ENCODE data around the gene APOL2. TPM values are rescaled to one million over a fixed set of nuclear protein-coding genes. Genes with fewer than 3 reads are reported as not detected.

The APOL2 gene
- total RNA-seq, 1 donor from 2014 or later, result 51.6 TPM

- TF ChIP-seq, protein P1, sequence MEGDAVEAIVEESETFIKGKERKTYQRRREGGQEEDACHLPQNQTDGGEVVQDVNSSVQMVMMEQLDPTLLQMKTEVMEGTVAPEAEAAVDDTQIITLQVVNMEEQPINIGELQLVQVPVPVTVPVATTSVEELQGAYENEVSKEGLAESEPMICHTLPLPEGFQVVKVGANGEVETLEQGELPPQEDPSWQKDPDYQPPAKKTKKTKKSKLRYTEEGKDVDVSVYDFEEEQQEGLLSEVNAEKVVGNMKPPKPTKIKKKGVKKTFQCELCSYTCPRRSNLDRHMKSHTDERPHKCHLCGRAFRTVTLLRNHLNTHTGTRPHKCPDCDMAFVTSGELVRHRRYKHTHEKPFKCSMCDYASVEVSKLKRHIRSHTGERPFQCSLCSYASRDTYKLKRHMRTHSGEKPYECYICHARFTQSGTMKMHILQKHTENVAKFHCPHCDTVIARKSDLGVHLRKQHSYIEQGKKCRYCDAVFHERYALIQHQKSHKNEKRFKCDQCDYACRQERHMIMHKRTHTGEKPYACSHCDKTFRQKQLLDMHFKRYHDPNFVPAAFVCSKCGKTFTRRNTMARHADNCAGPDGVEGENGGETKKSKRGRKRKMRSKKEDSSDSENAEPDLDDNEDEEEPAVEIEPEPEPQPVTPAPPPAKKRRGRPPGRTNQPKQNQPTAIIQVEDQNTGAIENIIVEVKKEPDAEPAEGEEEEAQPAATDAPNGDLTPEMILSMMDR (IDR thresholded peaks at IDR 0.05), result no peak
- H3K4me1 ChIP-seq, result peaks cover 18% of the 10 kb centered on the region
- H3K9me3 ChIP-seq, result no peaks in the 10 kb centered on the region
- no peak for DNase-seq
- no peaks in the 10 kb centered on the region for H3K36me3 ChIP-seq
- ATAC-seq, result peak; percentile 28
- H3K4me3 ChIP-seq, result no peak overlapping the region
- intact Hi-C loops (cut with DNase I), result loop anchor here (10.0 kb wide), 1 partner anchor 78 kb away; no protein-coding TSS in a partner anchor
- H3K27ac ChIP-seq, result no peak overlapping the region
- H3K27me3 ChIP-seq, result no peaks in the 10 kb centered on the region
Measured at GRCh38 chr22:36197065-36197440, 42.3 kb downstream of the APOL2 start.

GRCh38 chr22:36196254-36197064, 42.9 kb downstream of the APOL2 start:
- Histone ChIP-seq H3K9me3 (no peaks in the 10 kb centered on the region), H3K27ac (no peak overlapping the region), H3K36me3 (no peaks in the 10 kb centered on the region), H3K4me1 (peaks cover 15% of the 10 kb centered on the region), H3K27me3 (no peaks in the 10 kb centered on the region), H3K4me3 (no peak overlapping the region)
- no peak for ATAC-seq
- no peak for DNase-seq
- TF ChIP-seq, protein P1 (IDR thresholded peaks at IDR 0.05), result no peak
- intact Hi-C loops (cut with DNase I), result loop anchor here (10.0 kb wide), 1 partner anchor 78 kb away; no protein-coding TSS in a partner anchor

DNA sequence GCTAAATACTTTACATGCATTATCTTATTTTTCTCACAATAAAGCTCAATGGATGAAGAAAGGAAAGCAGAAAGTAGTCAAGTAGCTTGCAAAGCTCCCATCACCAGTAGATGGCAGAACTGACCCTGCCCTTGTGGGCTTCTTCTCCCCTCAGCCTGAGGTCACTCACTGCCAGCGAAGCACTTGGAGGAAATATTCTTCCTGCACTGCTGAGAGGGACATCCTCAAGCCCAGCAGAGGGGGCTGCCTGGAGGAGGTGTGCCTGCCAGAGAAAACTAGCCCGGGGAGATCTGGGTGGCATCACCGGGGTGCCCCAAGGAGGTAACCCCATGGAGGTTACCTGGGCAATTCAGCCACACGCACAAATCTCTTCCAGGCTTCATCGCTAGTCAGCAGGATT, 44.4 kb downstream of the APOL2 start:
- Histone ChIP-seq H3K4me1 (peaks cover 15% of the 10 kb centered on the region), H3K36me3 (no peaks in the 10 kb centered on the region), H3K27ac (no peak overlapping the region), H3K4me3 (no peak overlapping the region), H3K27me3 (no peaks in the 10 kb centered on the region), H3K9me3 (no peaks in the 10 kb centered on the region)
- ATAC-seq (peak; percentile 86), DNase-seq (no peak)
- TF ChIP-seq, protein P1 (IDR thresholded peaks at IDR 0.05), result peak; percentile 78
- intact Hi-C loops (cut with DNase I), result loop anchor here (10.0 kb wide), 1 partner anchor 80 kb away; no protein-coding TSS in a partner anchor

- no peak for ATAC-seq
- DNase-seq, result no peak
- Histone ChIP-seq H3K4me1 (peaks cover 15% of the 10 kb centered on the region), H3K9me3 (no peaks in the 10 kb centered on the region), H3K4me3 (no peak overlapping the region), H3K27ac (no peak overlapping the region), H3K27me3 (no peaks in the 10 kb centered on the region), H3K36me3 (no peaks in the 10 kb centered on the region)
- intact Hi-C loops (cut with DNase I), result loop anchor here (10.0 kb wide), 1 partner anchor 80 kb away; no protein-coding TSS in a partner anchor
- TF ChIP-seq, protein P1 (IDR thresholded peaks at IDR 0.05), result no peak
Measured at GRCh38 chr22:36194385-36194784, 44.9 kb downstream of the APOL2 start.

- intact Hi-C loops (cut with DNase I), result loop anchor here (10.0 kb wide), 1 partner anchor 81 kb away; no protein-coding TSS in a partner anchor
- Histone ChIP-seq H3K36me3 (no peaks in the 10 kb centered on the region), H3K4me3 (no peak overlapping the region), H3K27ac (no peak overlapping the region), H3K27me3 (no peaks in the 10 kb centered on the region), H3K9me3 (no peaks in the 10 kb centered on the region), H3K4me1 (peaks cover 15% of the 10 kb centered on the region)
- ATAC-seq (no peak), DNase-seq (no peak)
- TF ChIP-seq, protein P1 (IDR thresholded peaks at IDR 0.05), result no peak
Measured at GRCh38 chr22:36193577-36193976, 45.8 kb downstream of the APOL2 start.

Data from upper lobe of right lung (tissue), 1 donor.